GM18858 (cell line): Measurements from ENCODE around the gene TMEM94.

Experiments used
- ATAC-seq: cut with Tn5 transposase; IDR thresholded peaks from one replicate; pipeline ENCODE4 v1.9.1; 2021; ENCODE audit not compliant: unreplicated experiment

Gene TMEM94

DNA sequence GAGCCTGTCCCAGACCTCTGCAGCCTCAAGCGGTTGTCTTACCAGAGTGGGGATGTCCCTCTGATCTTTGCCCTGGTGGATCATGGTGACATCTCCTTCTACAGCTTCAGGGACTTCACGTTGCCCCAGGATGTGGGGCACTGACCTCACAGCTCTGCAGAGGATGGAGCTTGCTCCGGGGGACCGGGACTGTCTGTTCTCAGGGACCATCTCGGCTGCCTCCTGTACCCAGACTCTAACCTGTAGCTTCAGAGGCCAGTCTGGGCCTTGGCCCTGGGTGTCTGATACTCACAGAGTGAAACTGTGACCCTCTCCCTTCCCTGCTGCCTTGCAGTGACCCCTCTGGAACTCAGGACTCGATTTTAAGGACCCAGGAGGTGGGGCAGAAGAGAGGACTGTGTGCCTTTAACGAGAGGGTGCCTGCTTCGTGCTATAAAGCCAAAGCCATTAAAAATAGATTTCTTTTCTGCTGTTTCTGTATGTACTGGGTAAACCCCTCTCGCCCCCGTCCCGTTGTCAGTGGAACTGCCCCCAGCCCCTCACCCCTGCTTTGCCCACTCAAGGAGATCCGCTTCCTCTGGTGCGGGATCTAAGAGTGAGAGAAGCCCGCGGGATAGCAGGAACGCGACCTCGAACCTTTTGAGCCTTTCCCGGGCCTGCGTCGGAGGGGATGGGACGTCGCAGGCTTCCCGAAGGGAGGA lies 68.0 kb downstream of the TMEM94 start:
- ATAC-seq = no peak

DNA sequence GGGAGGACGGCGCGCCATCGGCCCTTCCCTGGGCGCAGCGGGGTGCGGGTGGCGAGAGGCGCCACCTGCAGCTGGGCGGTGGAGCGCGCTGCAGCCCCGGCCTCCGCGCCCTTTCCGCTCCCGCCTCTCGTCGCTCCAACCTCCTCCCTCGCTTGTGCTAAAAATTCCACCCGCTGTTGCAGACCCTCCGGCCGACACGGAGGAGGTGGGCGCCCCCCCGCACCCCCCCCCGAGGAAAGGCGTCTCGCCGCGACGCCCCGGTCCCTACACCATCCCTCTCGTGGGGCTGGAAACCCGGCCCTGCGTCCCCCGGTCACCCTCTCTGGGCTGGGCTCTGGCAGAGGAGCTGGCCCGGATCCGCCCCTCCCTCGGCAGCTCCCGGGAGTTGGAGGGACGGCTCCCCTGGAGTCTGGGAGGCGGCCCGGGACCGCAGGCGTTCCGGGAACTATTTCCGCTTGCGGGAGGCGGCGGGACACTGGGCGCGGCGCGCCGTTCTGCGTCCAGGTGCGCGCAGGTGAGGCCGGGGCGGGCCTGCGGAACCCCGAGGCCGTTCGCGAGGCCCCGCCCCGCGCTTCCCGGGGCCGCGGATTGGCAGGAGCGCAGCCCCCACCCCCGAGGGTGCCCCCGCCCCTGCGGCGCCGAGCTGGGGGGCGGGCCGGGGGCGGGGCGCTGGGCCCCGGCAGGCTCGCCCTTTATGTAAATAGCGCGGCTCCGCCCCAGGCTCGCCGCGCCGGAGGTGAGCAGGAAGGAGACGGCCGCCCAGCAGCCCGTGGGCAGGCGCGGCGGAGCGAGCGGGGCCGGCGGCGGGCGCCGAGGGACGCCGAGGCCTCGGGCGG lies 68.8 kb downstream of the TMEM94 start, which contains the start of gene LLGL2:
LLGL2 (plus strand) TSS at position 728 of the 836 bp plus-strand sequence. CDS start 17,730 bp downstream, outside the sequence.
- peak; percentile 60 for ATAC-seq

DNA sequence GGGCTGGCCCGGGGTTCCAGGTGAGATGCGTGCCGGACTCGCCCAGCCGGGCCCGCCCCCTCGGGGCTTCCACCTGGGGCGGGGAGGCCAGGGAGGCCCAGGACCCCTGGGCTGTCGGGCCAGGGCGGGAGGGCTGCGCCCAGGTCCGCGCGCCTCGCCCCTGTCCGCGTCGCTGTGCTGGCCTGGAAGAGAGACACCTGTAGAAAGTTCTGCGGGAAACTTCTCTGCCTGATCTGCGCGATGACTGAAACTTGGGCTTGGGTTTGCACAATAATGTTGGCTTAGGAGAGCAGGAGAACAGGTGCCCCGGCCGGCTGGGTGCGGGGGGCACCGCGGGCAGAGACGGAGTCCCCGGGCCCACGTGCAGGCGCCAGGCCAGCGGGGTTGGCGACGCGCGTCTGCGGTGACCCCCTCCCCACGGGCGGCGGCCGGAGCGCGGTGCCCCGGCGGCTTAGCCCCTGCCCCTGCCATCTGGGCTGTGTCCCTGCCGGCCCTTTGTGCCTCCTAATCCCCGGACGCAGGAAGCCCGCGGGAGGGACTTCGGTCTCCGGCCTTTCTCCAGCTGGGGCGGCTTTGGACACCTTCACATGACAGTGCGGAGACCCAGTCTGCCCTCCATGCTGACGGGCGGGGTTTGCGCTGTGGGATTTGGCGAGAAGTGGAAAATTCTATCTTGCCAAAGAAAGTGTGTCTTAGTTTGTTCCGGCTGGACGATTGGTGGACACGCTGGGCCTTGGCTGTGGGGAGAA lies 69.5 kb downstream of the TMEM94 start:
- no peak for ATAC-seq

DNA sequence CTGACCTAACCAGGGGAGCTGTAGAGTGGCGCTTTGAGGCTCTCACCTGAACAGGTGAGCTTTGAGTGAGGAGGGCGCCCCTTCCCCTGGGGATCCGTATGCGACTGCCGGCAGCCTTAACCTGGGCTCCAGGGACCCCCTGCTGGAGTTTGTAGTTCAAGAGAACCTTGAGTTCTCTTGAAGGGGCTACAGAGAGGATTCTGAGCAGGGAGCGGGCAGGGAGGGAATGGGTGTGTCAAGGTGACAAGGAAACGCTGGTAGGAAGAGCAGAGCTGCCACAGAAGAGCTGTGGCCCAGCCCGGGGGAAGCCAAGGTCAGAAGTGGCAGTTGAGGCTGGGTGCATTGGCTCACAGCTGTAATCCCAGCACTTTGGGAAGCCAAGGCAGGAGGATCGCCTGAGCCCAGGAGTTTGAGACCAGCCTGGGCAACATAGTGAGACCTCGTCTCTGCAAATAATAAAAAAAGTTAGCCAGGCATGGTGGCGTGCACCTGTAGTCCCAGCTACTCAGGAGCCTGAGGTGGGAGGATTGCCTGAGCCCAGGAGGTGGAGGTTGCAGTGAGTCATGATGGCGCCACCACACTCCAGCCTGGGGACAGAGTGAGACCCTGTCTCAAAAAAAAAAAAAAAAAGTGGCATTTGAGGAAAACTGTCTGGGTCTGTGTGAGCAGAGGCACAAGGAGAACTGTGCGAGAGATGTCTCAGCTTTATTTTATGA lies 70.3 kb downstream of the TMEM94 start:
- no peak for ATAC-seq

DNA sequence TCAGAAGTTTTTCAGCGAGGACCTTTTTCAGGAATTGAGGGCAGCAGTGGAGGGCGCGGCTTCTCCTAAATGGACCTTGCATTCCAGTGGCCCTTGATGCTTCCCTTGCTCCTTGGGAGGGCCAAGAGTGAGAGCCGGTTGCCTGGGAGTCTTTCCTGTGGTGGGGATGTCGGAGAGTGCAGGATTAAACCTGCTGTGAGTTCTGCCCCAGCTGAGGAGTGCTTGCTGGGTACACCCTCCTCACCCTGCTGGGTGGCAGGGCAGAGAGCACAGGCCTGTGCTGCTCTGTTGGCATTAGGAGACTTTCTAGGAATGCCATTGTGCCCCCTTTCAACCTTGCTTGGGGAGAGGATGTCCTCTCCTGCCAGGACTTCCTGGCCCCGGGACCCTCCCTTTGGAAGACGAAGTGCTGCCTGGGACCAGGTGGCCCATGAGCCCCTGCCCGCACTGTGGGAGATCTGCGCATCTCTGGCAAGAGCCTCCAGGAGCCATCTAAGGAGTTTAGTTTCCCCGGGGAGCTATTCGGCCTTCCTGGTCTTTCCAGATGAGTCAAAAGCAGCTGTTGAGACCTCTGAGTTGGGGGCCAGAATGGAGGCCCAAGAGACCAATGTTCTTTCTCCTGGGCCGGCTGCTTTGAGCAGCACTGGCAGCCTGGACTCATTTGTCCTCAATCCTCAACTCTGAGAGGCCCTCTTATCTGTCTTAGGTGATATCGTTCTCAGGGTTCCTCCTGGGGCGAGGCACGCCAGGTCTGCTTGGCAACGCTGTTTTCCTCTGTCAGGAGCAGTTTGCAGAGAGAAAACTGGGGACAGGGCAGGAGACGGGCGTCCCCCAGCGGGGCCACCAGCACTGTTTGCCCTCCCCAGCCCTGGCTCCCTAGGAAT lies 74.6 kb downstream of the TMEM94 start:
- ATAC-seq = no peak

DNA sequence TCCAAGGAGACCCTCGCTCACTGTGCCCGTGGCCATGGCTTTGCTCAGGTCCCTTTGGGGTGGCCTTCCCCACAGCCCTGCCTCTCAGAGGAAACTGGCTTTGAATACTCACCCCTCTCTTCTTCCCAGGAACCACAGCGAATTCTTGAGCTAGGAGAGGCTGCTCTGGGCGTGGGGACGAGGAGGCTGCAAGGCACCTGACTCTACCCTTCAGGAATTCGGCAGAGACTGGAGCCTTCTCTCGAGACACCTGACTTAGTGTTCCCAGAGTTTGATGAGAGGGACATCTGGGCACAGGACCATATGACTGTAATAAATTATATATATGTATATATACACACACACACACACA lies 75.3 kb downstream of the TMEM94 start:
- no peak for ATAC-seq

DNA sequence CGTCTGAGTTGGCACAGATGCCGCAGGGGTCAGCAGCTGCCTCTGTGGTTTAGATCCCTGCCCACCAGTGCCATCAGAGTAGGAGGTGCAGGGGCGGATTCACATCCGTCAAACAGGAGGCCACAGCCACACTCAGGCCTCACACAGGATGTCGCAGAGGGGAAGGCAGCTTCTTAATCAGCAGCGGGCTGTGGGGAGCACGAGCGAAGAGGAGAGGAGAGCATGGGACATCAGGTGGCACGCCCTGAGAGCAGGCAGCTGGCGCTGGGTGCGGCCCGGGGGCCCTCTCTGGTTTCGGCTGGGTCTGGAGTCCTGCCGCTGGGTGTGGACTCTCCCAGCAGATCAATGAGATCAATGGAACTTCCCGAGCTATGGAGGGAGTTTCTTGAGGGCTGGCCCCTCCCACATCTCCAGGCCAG lies 78.7 kb downstream of the TMEM94 start:
- no peak for ATAC-seq

DNA sequence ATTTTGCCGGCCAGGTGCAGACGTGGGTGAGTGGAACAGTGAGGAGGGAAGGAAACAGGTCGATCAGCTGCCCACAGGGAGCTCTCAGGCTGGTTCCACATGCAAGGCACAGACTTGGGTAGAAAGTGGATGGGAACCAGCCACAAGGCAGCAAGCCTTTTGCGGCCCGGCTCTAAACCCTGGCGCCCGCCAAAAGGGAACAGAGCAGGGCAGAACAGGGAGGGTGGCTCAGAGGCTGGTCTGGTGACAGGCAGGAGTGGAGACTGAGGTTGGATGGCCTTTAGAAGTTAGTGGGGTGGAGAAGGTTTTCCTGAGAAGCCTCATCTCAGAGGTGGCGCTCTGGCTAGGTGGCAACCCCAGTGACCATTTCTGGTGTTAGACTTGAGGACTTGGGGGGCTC lies 79.4 kb downstream of the TMEM94 start:
- no peak for ATAC-seq

DNA sequence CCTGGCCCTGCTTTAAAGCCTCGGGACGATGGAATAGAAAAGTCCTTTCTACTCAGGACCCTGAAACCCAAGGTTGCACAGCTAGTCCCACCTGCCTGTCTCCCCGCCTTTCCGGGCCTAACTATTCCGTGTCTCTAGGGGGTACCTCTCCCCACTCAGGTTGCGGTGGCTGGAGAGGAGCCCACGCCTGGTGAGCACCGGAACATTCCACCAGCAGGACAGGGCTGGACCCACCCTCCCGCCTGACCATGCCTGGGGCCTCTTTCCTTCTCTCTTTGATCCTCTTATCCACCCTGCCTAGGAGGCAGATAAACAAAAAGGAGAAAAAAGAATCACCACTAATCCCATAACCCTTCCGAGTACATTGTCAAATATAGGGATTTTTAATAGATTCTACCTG lies 79.9 kb downstream of the TMEM94 start:
- ATAC-seq = no peak

DNA sequence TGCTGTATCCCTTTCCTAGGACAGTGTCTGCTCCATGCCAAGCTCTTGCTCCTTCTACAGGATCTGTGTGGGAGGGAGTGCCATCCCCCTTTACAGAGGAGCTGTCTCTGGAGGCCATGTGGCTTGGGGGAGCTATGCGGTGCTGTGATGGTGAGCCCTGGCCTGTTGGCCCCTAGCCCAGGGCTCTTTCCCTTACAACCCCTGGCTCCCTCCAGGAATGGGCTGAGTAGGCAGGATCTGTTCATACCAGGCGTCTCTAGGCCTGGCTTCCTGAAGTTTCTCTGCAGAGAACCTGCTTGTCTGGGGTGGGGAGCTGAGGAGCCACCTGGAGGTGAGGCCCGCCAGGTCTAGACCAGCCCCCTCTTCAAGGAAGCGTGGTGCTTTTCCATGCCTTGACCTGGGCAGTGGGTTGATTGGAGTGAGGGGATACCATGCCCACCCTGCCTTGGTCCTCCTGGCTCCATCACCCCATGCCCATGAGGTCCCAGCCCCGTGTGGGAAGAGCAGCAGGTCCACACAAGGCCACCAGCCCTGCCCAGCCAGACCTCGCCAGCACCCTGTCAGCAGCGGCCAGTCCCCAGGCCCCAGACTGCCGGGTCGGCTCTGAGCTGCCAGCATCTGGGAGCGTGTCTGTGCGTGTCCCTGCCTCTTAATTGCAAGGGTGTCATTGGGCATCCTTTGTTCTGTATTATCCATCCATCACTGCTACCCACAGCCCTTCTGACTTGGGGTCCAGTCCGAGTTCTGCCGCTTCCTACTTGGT lies 83.7 kb downstream of the TMEM94 start:
- no peak for ATAC-seq

DNA sequence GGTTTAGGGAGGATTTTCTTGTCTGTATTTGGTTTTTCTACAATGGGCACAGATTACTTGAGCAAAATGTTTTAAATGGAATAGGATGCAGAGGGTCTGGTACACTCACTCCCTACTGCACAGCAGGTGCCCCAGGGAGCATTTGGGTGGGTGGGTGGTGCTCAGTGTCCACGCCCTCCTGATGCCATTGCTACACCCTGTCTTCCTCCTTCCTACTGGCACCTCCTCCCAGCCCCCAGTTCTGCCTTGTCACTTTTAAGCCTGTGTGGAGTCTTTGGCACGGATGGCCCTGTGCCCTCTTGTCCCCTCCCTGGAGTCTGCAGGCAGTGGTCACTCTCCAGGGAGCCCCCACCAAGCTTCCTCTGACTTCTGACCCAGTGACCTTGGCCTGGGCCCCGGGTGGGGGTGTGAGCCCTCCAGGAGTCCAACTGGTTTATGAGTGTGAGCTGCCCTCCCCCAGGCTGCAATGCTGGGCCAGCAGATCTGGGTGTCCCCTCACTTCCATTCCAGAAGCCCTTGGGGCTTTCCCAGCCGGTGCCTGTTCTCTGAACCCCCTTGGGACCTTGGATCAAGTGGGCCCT lies 84.6 kb downstream of the TMEM94 start:
- no peak for ATAC-seq

DNA sequence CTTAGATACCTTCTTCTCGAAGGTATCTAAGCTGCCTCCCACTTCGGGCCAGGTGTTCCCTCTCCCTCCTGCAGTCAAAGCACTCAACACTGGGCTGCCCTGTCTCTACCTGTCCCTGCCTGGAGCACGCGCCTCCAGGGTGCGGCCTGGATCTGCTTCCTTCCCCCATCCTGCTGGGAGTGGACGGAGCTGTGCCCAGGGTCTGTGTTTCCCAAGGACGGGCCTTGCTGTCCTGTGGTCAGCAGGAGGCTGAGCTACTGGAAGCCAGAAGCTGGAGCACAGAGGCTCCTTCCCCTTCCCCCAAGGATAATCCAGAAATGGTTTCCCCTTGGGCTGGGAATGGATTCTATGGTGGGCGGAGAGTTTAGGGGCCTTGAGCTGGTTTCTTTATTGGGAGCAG lies 85.8 kb downstream of the TMEM94 start:
- ATAC-seq = no peak

DNA sequence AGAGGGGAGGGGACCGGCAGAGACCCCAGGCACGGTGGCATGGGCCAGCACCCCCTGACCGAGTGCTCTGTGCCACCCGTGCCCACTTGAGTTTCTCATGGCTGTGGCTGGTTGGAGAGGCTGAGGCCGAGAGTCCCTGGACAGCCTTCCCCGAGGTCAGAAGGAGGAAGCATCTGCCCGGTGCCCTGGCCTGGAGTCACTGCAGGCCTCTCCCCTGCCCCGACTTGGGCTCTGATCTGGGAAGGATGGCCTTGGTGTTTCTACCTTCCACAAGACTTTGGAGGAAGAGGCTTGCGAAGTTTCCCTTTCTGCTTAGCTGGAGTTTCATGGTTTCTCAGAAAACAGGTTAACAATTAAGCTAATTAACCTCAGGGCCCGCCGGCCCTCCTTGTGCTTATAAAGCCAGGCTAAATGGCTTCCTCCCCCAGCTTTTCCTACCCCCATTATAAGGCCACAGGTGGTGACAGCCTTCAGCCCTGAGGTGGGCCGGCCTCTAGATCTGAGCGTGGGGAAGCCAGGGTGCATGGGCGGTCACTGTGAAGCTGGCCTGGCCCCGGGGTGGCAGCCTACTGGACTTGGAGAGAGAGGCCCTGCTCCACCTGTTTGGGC lies 86.4 kb downstream of the TMEM94 start:
- ATAC-seq = no peak

DNA sequence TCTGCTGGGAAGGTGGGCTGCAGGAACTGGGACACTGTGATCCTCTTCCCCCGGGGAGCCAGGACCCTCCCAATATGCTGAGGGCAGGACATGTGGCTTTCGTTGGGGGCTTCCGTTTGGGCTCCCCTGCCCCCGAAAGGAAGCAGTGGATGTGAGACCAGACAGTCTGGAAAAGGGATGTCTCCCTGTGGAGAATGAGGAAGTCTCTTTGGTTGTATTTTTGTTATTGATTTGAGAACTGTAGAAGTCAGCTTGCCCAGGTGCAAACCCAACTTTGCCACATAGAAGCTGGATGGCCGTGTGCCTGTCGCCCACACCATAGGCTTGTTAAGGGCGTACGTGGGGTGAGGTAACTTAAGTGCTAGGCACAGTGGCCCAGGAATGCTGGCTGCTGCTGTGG lies 87.8 kb downstream of the TMEM94 start:
- no peak for ATAC-seq

DNA sequence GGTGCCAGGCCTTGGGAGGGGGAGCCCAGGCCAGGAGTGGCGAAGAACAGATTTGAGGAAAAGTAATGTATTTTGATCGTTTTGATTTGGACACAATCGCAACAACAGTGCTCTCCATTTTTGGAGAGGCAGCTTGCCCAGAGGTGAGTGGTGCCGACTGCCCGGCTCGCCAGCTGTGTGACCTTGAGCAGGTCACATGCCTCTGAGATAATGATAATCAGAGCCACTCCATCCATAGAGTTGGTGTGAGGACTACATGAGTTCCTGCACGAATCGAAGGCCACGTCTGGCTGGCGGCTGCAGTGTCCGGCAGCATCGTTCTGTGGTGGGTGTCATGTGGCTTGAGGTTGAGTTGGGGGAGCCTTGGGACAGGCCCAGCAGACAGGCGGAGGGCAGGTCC lies 89.7 kb downstream of the TMEM94 start:
- no peak for ATAC-seq

DNA sequence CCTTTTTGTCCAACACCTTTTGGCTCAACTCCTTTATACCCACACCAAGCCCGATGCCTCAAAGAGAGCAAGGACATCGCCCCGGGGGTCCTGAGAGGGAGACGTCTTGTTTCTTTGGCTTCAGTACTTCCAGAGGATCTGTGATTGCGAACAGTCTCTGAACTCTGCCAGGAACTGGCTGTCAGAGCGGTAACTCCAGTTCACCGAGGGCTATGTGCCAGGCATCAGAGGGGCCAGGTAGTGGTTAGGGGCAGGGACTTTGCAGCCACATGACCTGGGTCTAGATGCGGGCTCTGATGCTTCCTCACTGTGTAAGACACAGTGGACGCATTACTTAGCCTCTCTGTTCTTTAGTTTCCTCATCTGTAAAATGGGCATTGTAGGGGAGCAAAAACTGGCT lies 90.7 kb downstream of the TMEM94 start:
- no peak for ATAC-seq

DNA sequence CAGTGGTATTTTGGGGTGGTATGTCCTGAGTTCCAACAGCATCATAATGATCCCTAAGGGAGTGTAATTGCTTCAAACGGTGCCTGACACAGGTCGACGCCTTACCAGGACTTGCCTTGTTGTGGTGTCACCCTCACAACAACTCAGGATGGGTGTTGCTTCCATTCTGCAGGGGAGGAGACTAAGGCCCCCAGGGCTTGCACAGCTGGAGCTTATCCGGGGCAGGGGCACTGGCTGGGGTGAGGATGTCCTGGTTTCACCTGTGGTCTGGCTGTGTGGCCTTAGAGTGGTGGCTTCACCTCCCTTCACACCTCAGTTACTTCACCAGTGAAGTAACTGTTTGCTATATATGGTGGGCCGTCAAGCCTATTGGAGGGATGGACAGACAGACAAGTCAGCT lies 92.4 kb downstream of the TMEM94 start:
- no peak for ATAC-seq
